Parathyroid adenoma (tissue), 2 donors: ENCODE data around the gene OR6C76.

ENCODE experiments used
- H2AFZ ChIP-seq: fragments of 300-600 bp; sonication (generic); one replicate; pipeline ENCODE4 v1.7.0; 2017; ENCODE audit warnings: antibody characterized with exemption, mild to moderate bottlenecking
- H3K27ac ChIP-seq: fragments of 300-600 bp; sonication (generic); one replicate; pipeline ENCODE4 v1.7.0; 2017
- H3K27me3 ChIP-seq: fragments of 300-600 bp; sonication (generic); one replicate; pipeline ENCODE4 v1.7.0; 2017; ENCODE audit warnings: low read length; ENCODE audit not compliant: control insufficient read depth, insufficient read depth
- H3K36me3 ChIP-seq: fragments of 300-600 bp; sonication (generic); one replicate; pipeline ENCODE4 v1.7.0; 2017; ENCODE audit warnings: low read length; ENCODE audit not compliant: control insufficient read depth, insufficient read depth
- H3K4me1 ChIP-seq: fragments of 300-600 bp; sonication (generic); one replicate; pipeline ENCODE4 v1.7.0; 2017; ENCODE audit warnings: control low read depth
- H3K4me2 ChIP-seq: fragments of 300-600 bp; sonication (generic); one replicate; pipeline ENCODE4 v1.7.0; 2017; ENCODE audit warnings: low read length
- H3K4me3 ChIP-seq: fragments of 300-600 bp; sonication (generic); one replicate; pipeline ENCODE4 v1.7.0; 2017; ENCODE audit warnings: low read depth, low read length
- H3K79me2 ChIP-seq: fragments of 300-600 bp; sonication (generic); one replicate; pipeline ENCODE4 v1.7.0; 2017; ENCODE audit warnings: control low read depth
- H3K9ac ChIP-seq: fragments of 300-600 bp; sonication (generic); one replicate; pipeline ENCODE4 v1.7.0; 2017; ENCODE audit warnings: mild to moderate bottlenecking
- H3K9me3 ChIP-seq: fragments of 300-600 bp; sonication (generic); one replicate; pipeline ENCODE4 v1.7.0; 2017; ENCODE audit warnings: low read length; ENCODE audit not compliant: control insufficient read depth
- CTCF ChIP-seq: fragments of 300-600 bp; sonication (generic); IDR thresholded peaks from one replicate; pipeline ENCODE4 v1.7.0; 2017; ENCODE audit warnings: antibody characterized with exemption, mild to moderate bottlenecking
- donor health status: primary hyperparathyroidism.

The OR6C76 gene

GRCh38 chr12:55470088-55470829 lies 44.2 kb downstream of the OR6C76 start, which contains the start of gene OR6C70:
OR6C70 (minus strand) TSS chr12:55470138; CDS start chr12:55470138, 0 bp downstream.
- Histone ChIP-seq H3K27me3 (no peaks in the 10 kb centered on the region), H3K9ac (no peak within 1 kb of the TSS), H3K4me1 (no peaks in the 10 kb centered on the region), H3K4me2 (no peak within 1 kb of the TSS), H3K27ac (no peak within 1 kb of the TSS), H3K36me3 (no peaks in the 10 kb centered on the region), H2AFZ (no peak within 1 kb of the TSS), H3K4me3 (no peak within 1 kb of the TSS), H3K79me2 (no peaks in the 10 kb centered on the region), H3K9me3 (no peaks in the 10 kb centered on the region)
- TF ChIP-seq CTCF: no peak

- Histone ChIP-seq H3K4me3 (no peak overlapping the region), H3K27me3 (no peaks in the 10 kb centered on the region), H3K27ac (no peak overlapping the region), H3K4me2 (no peak overlapping the region), H2AFZ (no peak overlapping the region), H3K9me3 (no peaks in the 10 kb centered on the region), H3K79me2 (no peaks in the 10 kb centered on the region), H3K4me1 (no peaks in the 10 kb centered on the region), H3K36me3 (no peaks in the 10 kb centered on the region), H3K9ac (no peak overlapping the region)
- no peak for TF ChIP-seq CTCF
Measured at GRCh38 chr12:55472264-55472663, 46.2 kb downstream of the OR6C76 start.
